Measurements from ENCODE around the gene HSD17B2. TPM values are rescaled to one million over a fixed set of nuclear protein-coding genes. Genes with fewer than 3 reads are reported as not detected.

Gene HSD17B2
- polyA plus RNA-seq, 3 donors: not detected

- no peak overlapping the region for H3K27ac Mint-ChIP-seq
- WGBS (ENCODE audit: insufficient coverage): 93% methylated on average over 4 of the region's 4 CpGs
- no peak overlapping the region for H2AFZ ChIP-seq (ENCODE audit: insufficient read depth, low read depth, low read length, poor library complexity, severe bottlenecking)
- no peaks in the 10 kb centered on the region for H4K20me1 ChIP-seq (ENCODE audit: insufficient read depth, low read length)
- H3K4me3 ChIP-seq (replicated peaks in 1 of 3; ENCODE audit: low read depth in 2 of 3, low read length in 3 of 3): no peak overlapping the region
- TF ChIP-seq CTCF (IDR thresholded peaks at IDR 0.05): no peak
- H3K79me2 ChIP-seq (ENCODE audit: insufficient read depth, low read length): no peaks in the 10 kb centered on the region
- no peak overlapping the region for H3K27ac ChIP-seq (ENCODE audit: low read depth in 1 of 2, low read length in 2 of 2)
- no peak overlapping the region for H3K4me2 ChIP-seq (replicated peaks; ENCODE audit: extremely low read depth, low read length, poor library complexity, severe bottlenecking)
- H3K36me3 ChIP-seq (replicated peaks in 1 of 2; ENCODE audit: control insufficient read depth in 1 of 2, insufficient read depth in 2 of 2, low read length in 2 of 2): no peaks in the 10 kb centered on the region
- H3K27me3 ChIP-seq (ENCODE audit: control insufficient read depth in 2 of 2, insufficient read depth in 2 of 2, low read length in 2 of 2): no peaks in the 10 kb centered on the region
- H3K9me3 Mint-ChIP-seq: peaks cover 0 to 4% (median 0%) of the 10 kb centered on the region in 7 donors
- peaks cover 4 to 8% (median 4%) of the 10 kb centered on the region in 3 donors for H3K27me3 Mint-ChIP-seq (ENCODE audit: low read depth in 3 of 3)
- no peak for DNase-seq
- H3K9me3 ChIP-seq (replicated peaks in 1 of 2; ENCODE audit: control insufficient read depth in 1 of 2, insufficient read depth in 1 of 2, low read length in 2 of 2): no peaks in the 10 kb centered on the region
- H3K4me1 ChIP-seq (ENCODE audit: control insufficient read depth in 1 of 2, insufficient read depth in 2 of 2, low read length in 2 of 2): no peaks in the 10 kb centered on the region
- H3K4me3 Mint-ChIP-seq: no peak overlapping the region
- no peaks in the 10 kb centered on the region for H3K4me1 Mint-ChIP-seq
- no peak overlapping the region for H3K9ac ChIP-seq (ENCODE audit: insufficient read depth, low read length, poor library complexity, severe bottlenecking)
- H3K36me3 Mint-ChIP-seq: no peaks in the 10 kb centered on the region
- intact Hi-C loops (cut with micrococcal nuclease): no loop called here
These were observed 6.5 kb downstream of the HSD17B2 start for GRCh38 chr16:82041542-82041941.

- no peak overlapping the region for H3K4me3 ChIP-seq (replicated peaks in 1 of 3; ENCODE audit: low read depth in 2 of 3, low read length in 3 of 3)
- intact Hi-C loops (cut with micrococcal nuclease): no loop called here
- Mint-ChIP-seq H3K27ac (no peak overlapping the region), H3K27me3 (ENCODE audit: low read depth in 3 of 3) (peaks cover 4 to 9% (median 6%) of the 10 kb centered on the region in 3 donors), H3K4me3 (no peak overlapping the region), H3K9me3 (peaks cover 0 to 4% (median 0%) of the 10 kb centered on the region in 7 donors), H3K36me3 (no peaks in the 10 kb centered on the region), H3K4me1 (no peaks in the 10 kb centered on the region)
- H4K20me1 ChIP-seq (ENCODE audit: insufficient read depth, low read length): no peaks in the 10 kb centered on the region
- H3K9me3 ChIP-seq (replicated peaks in 1 of 2; ENCODE audit: control insufficient read depth in 1 of 2, insufficient read depth in 1 of 2, low read length in 2 of 2): no peaks in the 10 kb centered on the region
- no peak overlapping the region for H3K27ac ChIP-seq (ENCODE audit: low read depth in 1 of 2, low read length in 2 of 2)
- H3K9ac ChIP-seq (ENCODE audit: insufficient read depth, low read length, poor library complexity, severe bottlenecking): no peak overlapping the region
- no peak for DNase-seq
- 79% methylated on average over 3 of the region's 8 CpGs for WGBS (ENCODE audit: insufficient coverage)
- no peaks in the 10 kb centered on the region for H3K36me3 ChIP-seq (replicated peaks in 1 of 2; ENCODE audit: control insufficient read depth in 1 of 2, insufficient read depth in 2 of 2, low read length in 2 of 2)
- no peaks in the 10 kb centered on the region for H3K27me3 ChIP-seq (ENCODE audit: control insufficient read depth in 2 of 2, insufficient read depth in 2 of 2, low read length in 2 of 2)
- H2AFZ ChIP-seq (ENCODE audit: insufficient read depth, low read depth, low read length, poor library complexity, severe bottlenecking): no peak overlapping the region
- no peaks in the 10 kb centered on the region for H3K4me1 ChIP-seq (ENCODE audit: control insufficient read depth in 1 of 2, insufficient read depth in 2 of 2, low read length in 2 of 2)
- H3K4me2 ChIP-seq (replicated peaks; ENCODE audit: extremely low read depth, low read length, poor library complexity, severe bottlenecking): no peak overlapping the region
- H3K79me2 ChIP-seq (ENCODE audit: insufficient read depth, low read length): no peaks in the 10 kb centered on the region
- TF ChIP-seq CTCF (IDR thresholded peaks at IDR 0.05): no peak
These were observed 7.1 kb downstream of the HSD17B2 start for GRCh38 chr16:82042144-82042543.
